ENCODE results near the gene UBE2L3.

Gene UBE2L3

GRCh38 chr22:21650280-21650679 is 82.8 kb downstream of the UBE2L3 start:
- DNase-seq = no peak

GRCh38 chr22:21650823-21651520 is 83.5 kb downstream of the UBE2L3 start:
- no peak for DNase-seq

GRCh38 chr22:21651521-21652009 is 84.1 kb downstream of the UBE2L3 start:
- no peak for DNase-seq

GRCh38 chr22:21652010-21652546 is 84.6 kb downstream of the UBE2L3 start:
- peak; percentile 64 to 85 (median 78) for DNase-seq

- DNase-seq = no peak
These were observed 85.3 kb downstream of the UBE2L3 start for GRCh38 chr22:21652547-21653545.

GRCh38 chr22:21657020-21657359 is 89.5 kb downstream of the UBE2L3 start:
- DNase-seq = no peak

- peak; percentile 21 to 83 (median 64) for DNase-seq
These were observed 90.0 kb downstream of the UBE2L3 start for GRCh38 chr22:21657360-21658032.

GRCh38 chr22:21659864-21660525 is 92.5 kb downstream of the UBE2L3 start:
- DNase-seq = no peak

- DNase-seq = no peak
These were observed 93.4 kb downstream of the UBE2L3 start for GRCh38 chr22:21660904-21661303.

- no peak for DNase-seq
These were observed 94.5 kb downstream of the UBE2L3 start for GRCh38 chr22:21661991-21662390.

- no peak for DNase-seq
These were observed 96.2 kb downstream of the UBE2L3 start for GRCh38 chr22:21663738-21664137.

GRCh38 chr22:21665047-21665851 is 97.7 kb downstream of the UBE2L3 start:
- no peak for DNase-seq

GRCh38 chr22:21666786-21667185 is 99.3 kb downstream of the UBE2L3 start:
- no peak for DNase-seq

GRCh38 chr22:21669026-21669425 is 101.5 kb downstream of the UBE2L3 start:
- no peak for DNase-seq

GRCh38 chr22:21672107-21672629 is 104.7 kb downstream of the UBE2L3 start:
- DNase-seq = no peak
